GM23338 (cell line): ENCODE measurements around the gene CACNB1.

Source experiments
- CREB1 ChIP-seq: fragments of 250-450 bp; sonication (Bioruptor Pico); IDR thresholded peaks from 2 replicates; pipeline ENCODE4 v1.5.0; 2020; ENCODE audit warnings: low read depth, mild to moderate bottlenecking, moderate library complexity
- EZH2 ChIP-seq: fragments of 200-600 bp; sonication (generic); IDR thresholded peaks from one replicate; pipeline ENCODE4 v1.8.0; 2017; ENCODE audit warnings: antibody characterized with exemption, mild to moderate bottlenecking, low read depth; ENCODE audit not compliant: unreplicated experiment
- POLR2AphosphoS5 ChIP-seq: IDR thresholded peaks from 2 replicates; pipeline ENCODE4 v1.6.1; 2016; ENCODE audit warnings: antibody characterized with exemption, low read depth
- TF ChIP-seq, protein P1 (sequence below), 2 experiments: fragments of 200-600 bp in 1 of 2; sonication (generic) in 1 of 2; conservative IDR thresholded peaks; 2 replicates each; pipeline versions ENCODE4 v1.5.1 to v1.6.1; 2016 to 2017; ENCODE audit warnings: antibody characterized with exemption in 2 of 2, low read depth in 2 of 2, mild to moderate bottlenecking in 2 of 2, moderate library complexity in 1 of 2
- TF ChIP-seq, protein P2 (sequence below): IDR thresholded peaks from one replicate; pipeline ENCODE4 v1.6.1; 2018; ENCODE audit warnings: antibody characterized with exemption; ENCODE audit not compliant: unreplicated experiment

DNA sequence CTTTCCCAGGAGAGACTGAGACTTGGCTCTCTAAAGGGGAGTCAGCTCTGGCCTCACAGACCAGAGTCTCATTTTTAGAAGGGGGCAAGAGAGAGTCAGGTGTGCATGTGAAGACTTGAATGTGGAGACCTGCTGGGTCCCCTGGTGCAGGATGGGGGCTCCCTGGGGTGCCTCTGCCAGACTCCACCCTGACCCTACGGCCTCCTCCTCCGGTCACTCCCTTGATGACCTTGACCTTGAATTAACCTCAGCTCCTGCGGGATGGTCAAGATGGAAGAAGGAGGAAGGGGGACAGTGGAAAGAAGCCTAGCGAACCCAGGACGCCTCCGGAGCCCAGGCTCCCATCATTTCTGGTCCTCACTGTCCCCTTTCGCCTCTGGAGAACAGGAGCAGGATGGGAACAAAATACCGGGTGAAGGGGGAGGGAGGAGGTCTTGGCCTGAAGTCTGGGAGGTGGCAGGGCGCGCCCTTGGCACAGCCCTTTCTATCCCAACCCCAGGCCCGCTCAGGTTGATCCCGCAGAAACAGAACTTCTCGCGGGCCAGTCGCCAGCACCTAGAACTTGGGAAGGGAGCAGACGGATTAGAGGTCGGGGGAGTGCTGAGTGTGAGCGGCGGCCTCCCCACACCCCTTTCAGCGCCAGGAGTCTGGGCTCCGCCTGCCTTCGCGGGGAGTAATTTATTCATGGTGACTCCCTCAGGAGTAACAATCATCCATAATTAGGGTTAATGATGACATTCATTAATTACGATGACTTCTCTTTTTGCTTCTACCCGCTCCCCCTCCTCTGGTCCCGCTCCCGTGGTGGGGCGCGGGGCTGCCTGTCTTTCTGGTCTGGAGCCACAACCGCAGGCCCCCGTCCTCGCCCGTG, 26.7 kb upstream of the CACNB1 start:
- TF ChIP-seq EZH2 (peak; percentile 66), POLR2AphosphoS5 (no peak), CREB1 (CRISPR knock-in tag) (no peak)
- TF ChIP-seq, protein P1, sequence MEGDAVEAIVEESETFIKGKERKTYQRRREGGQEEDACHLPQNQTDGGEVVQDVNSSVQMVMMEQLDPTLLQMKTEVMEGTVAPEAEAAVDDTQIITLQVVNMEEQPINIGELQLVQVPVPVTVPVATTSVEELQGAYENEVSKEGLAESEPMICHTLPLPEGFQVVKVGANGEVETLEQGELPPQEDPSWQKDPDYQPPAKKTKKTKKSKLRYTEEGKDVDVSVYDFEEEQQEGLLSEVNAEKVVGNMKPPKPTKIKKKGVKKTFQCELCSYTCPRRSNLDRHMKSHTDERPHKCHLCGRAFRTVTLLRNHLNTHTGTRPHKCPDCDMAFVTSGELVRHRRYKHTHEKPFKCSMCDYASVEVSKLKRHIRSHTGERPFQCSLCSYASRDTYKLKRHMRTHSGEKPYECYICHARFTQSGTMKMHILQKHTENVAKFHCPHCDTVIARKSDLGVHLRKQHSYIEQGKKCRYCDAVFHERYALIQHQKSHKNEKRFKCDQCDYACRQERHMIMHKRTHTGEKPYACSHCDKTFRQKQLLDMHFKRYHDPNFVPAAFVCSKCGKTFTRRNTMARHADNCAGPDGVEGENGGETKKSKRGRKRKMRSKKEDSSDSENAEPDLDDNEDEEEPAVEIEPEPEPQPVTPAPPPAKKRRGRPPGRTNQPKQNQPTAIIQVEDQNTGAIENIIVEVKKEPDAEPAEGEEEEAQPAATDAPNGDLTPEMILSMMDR (conservative IDR thresholded peaks at IDR 0.05; ENCODE audit: low read depth in 2 of 2): no peak
- TF ChIP-seq, protein P2, sequence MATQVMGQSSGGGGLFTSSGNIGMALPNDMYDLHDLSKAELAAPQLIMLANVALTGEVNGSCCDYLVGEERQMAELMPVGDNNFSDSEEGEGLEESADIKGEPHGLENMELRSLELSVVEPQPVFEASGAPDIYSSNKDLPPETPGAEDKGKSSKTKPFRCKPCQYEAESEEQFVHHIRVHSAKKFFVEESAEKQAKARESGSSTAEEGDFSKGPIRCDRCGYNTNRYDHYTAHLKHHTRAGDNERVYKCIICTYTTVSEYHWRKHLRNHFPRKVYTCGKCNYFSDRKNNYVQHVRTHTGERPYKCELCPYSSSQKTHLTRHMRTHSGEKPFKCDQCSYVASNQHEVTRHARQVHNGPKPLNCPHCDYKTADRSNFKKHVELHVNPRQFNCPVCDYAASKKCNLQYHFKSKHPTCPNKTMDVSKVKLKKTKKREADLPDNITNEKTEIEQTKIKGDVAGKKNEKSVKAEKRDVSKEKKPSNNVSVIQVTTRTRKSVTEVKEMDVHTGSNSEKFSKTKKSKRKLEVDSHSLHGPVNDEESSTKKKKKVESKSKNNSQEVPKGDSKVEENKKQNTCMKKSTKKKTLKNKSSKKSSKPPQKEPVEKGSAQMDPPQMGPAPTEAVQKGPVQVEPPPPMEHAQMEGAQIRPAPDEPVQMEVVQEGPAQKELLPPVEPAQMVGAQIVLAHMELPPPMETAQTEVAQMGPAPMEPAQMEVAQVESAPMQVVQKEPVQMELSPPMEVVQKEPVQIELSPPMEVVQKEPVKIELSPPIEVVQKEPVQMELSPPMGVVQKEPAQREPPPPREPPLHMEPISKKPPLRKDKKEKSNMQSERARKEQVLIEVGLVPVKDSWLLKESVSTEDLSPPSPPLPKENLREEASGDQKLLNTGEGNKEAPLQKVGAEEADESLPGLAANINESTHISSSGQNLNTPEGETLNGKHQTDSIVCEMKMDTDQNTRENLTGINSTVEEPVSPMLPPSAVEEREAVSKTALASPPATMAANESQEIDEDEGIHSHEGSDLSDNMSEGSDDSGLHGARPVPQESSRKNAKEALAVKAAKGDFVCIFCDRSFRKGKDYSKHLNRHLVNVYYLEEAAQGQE: no peak
